ENCODE measurements around the gene OR11A1. TPM values are rescaled to one million over a fixed set of nuclear protein-coding genes. Genes with fewer than 3 reads are reported as not detected.

Gene OR11A1
- total RNA-seq, 1 donor = not detected

DNA sequence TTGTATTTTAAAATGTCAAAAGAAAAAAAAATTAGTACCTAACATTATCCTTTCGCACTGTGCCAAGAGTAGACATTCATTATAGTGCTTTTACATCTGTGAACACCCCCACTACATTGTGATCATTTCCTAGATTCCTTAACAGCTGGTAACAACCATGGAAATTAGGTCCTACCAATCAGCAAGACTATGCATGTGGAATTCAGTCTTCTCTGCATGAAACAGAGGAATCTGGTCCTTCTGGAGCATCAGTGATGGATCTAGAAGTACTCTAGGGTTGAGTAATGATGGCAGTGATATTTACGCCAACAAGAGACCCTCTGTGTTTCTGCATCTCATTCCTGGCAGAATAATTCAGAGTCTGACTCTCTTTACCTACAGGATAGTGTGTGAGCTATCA is 32.7 kb downstream of the OR11A1 start:
- no peak for DNase-seq (ENCODE audit: low read depth)
- TF ChIP-seq, protein P1, sequence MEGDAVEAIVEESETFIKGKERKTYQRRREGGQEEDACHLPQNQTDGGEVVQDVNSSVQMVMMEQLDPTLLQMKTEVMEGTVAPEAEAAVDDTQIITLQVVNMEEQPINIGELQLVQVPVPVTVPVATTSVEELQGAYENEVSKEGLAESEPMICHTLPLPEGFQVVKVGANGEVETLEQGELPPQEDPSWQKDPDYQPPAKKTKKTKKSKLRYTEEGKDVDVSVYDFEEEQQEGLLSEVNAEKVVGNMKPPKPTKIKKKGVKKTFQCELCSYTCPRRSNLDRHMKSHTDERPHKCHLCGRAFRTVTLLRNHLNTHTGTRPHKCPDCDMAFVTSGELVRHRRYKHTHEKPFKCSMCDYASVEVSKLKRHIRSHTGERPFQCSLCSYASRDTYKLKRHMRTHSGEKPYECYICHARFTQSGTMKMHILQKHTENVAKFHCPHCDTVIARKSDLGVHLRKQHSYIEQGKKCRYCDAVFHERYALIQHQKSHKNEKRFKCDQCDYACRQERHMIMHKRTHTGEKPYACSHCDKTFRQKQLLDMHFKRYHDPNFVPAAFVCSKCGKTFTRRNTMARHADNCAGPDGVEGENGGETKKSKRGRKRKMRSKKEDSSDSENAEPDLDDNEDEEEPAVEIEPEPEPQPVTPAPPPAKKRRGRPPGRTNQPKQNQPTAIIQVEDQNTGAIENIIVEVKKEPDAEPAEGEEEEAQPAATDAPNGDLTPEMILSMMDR (IDR thresholded peaks at IDR 0.05; ENCODE audit: insufficient read depth, low read length) = no peak
- H3K4me3 ChIP-seq (ENCODE audit: low read depth, low read length) = no peak overlapping the region

DNA sequence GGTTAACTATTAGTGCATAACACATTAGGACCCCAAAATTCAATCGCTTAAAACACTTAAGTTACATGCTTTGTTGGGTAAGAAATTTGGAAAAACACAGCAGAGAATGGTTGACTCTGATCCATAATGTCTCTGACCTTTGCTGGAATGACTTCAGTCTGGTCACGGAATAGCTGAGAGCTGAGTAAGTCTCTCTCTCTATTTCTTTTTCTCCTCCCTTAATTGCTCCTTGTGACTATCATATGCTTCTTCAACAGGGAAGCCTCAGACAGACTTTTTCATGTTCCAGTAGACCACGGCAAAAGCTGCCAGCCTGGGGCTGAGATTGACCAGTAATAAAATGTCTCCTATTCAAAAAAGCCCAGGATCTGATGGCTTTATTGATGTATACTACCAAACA is 37.4 kb downstream of the OR11A1 start:
- TF ChIP-seq, protein P1 (IDR thresholded peaks at IDR 0.05; ENCODE audit: insufficient read depth, low read length) = no peak
- DNase-seq (ENCODE audit: low read depth) = no peak
- H3K4me3 ChIP-seq (ENCODE audit: low read depth, low read length) = no peak overlapping the region

DNA sequence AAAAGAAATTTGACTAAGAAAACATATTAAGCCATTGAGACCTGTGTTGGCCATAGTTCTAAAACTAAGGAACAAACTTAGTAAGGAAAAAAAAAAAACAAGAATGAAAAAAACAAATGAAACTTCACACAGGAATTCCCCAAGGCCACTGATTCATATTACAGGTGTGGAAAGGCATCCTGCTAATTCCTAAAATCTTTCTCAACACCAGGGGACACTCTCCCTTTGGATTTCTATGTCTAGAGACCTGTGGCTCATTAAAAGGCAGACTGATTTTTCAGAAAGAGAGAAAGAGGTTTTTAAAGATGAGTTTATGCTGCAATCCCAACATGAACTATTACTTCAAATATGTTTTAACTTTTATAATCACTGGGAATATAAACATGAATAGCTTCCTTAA is 42.3 kb downstream of the OR11A1 start, which contains the start of gene OR12D1:
OR12D1 (plus strand) TSS at position 341 of the 400 bp plus-strand sequence.
- no peak for DNase-seq (ENCODE audit: low read depth)
- no peak within 1 kb of the TSS for H3K4me3 ChIP-seq (ENCODE audit: low read depth, low read length)
- TF ChIP-seq, protein P1 (IDR thresholded peaks at IDR 0.05; ENCODE audit: insufficient read depth, low read length) = no peak

DNA sequence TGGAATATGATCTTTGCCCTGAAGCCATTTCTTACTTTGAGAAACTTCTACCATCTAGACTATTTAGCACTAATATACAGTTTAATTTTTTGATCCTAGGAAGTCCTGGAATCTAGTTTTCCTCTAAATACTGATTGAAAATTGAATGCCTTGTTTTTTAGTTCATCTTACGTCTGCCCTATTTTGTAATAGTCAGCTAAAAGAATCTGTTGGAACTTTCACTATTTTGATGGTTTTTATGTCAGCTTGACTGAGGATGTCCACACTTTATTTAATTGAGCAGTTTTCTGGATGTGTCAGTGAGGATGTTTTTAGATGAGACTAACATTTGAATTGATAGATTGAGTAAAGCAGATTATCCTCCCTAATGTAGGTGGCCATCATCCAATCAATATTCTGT is 53.1 kb downstream of the OR11A1 start:
- H3K4me3 ChIP-seq (ENCODE audit: low read depth, low read length) = no peak overlapping the region
- no peak for DNase-seq (ENCODE audit: low read depth)
- TF ChIP-seq, protein P1 (IDR thresholded peaks at IDR 0.05; ENCODE audit: insufficient read depth, low read length) = no peak

DNA sequence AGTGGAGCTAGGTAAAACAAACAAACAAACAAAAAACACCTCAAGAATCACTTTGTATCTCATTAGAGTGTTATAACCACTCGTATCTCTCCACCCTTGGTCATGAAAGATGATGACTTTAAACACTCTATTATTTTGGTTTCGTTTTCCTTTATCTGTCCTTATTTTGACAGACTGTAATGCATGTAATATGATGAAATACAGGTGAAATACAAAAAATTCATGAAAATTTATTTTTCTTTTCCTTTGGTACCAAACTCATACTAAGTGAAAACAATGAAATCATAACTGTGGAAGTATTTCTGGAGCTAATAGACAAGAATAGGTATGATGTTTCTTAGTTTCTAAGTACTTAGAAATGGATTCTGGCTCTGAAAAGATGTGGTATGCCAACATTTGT is 57.3 kb downstream of the OR11A1 start:
- TF ChIP-seq, protein P1 (IDR thresholded peaks at IDR 0.05; ENCODE audit: insufficient read depth, low read length) = no peak
- no peak overlapping the region for H3K4me3 ChIP-seq (ENCODE audit: low read depth, low read length)
- no peak for DNase-seq (ENCODE audit: low read depth)

DNA sequence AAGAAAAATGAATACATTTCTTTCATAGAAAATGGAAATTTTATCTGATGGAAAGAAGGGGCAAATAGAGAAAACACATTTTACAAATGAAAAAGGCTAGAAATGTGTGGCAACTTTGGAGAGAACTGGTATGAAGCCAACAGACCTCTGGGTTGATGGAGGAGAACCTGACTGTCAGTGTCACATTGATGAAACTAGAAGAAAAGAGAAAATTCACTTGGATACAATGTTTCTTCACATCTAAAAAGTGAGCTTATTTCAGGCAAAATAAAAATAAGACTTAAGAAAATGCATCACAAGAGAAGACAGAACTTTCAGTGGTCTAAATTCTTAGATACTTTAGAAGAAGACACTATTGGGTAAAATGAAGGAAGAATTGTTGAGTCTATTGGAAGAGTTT is 61.5 kb downstream of the OR11A1 start, which contains the start of gene OR12D2:
OR12D2 (plus strand) TSS at position 301 of the 400 bp plus-strand sequence. CDS start 1,069 bp downstream, outside the sequence.
- DNase-seq (ENCODE audit: low read depth) = no peak
- no peak within 1 kb of the TSS for H3K4me3 ChIP-seq (ENCODE audit: low read depth, low read length)
- TF ChIP-seq, protein P1 (IDR thresholded peaks at IDR 0.05; ENCODE audit: insufficient read depth, low read length) = no peak

DNA sequence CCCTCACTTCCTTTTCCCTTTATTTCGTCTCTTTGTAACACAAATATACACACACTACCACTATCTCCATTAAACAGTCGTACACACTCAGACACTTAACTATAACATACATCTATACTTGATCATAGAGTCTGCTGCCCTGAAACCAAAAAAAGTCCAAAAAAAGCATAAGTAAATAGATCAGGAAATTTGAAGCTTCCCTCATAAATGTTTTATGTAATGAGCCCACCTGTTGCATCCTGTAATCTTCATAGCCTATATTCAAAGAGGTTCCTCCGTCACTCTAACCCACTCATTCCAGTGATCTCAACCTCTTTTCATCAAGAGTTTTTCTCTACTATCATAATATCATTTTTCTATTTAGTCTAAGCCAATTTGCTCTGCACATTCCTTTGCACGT is 68.3 kb downstream of the OR11A1 start:
- DNase-seq (ENCODE audit: low read depth) = no peak
- TF ChIP-seq, protein P1 (IDR thresholded peaks at IDR 0.05; ENCODE audit: insufficient read depth, low read length) = no peak
- H3K4me3 ChIP-seq (ENCODE audit: low read depth, low read length) = no peak overlapping the region

All from fibroblast of the aortic adventitia (primary cell).